Colonic mucosa (tissue), 4 donors: ENCODE measurements around the gene GREM2. TPM values are rescaled to one million over a fixed set of nuclear protein-coding genes. Genes with fewer than 3 reads are reported as not detected.

ENCODE experiments used
- DNase-seq: peaks from one replicate; pipeline ENCODE4 v3.0.0-alpha.2; 2020
- H3K27ac ChIP-seq: fragments of 200-600 bp; one replicate; pipeline ENCODE4 v1.8.0; 2021
- H3K27me3 ChIP-seq: fragments of 200-600 bp; one replicate; pipeline ENCODE4 v1.8.0; 2021
- H3K36me3 ChIP-seq: fragments of 200-600 bp; one replicate; pipeline ENCODE4 v1.8.0; 2021
- H3K4me1 ChIP-seq: fragments of 200-600 bp; one replicate; pipeline ENCODE4 v1.8.0; 2021; ENCODE audit warnings: mild to moderate bottlenecking
- H3K4me3 ChIP-seq: fragments of 200-600 bp; one replicate; pipeline ENCODE4 v1.8.0; 2021
- H3K9ac ChIP-seq, 2 donors: one replicate each; pipeline ENCODE4 v1.7.0; 2013; ENCODE audit warnings: control low read depth in 2 of 2, low read depth in 2 of 2, low read length in 2 of 2
- H3K9me3 ChIP-seq: fragments of 200-600 bp; one replicate; pipeline ENCODE4 v1.8.0; 2021
- intact Hi-C: fragments of 100-400 bp; cut with DNase I; formaldehyde crosslinking; loops from one replicate; pipeline ENCODE4 v1.14.1; 2022
- total RNA-seq, 2 donors: library from RNA; stranded (reverse); fragmentation: NEBNext Ultra II Directional in 1 of 2; extraction: Animal tissue kit (Norgen Biotek cat#: 25700) in 1 of 2; gene quantifications; one replicate each; pipeline ENCODE4 v1.2.1, GENCODE V29; 2021
- TF ChIP-seq, protein P1 (sequence below): fragments of 200-600 bp; IDR thresholded peaks from one replicate; pipeline ENCODE4 v1.8.0; 2022; ENCODE audit warnings: antibody characterized with exemption, mild to moderate bottlenecking
- donor health status: healthy.
- donor health status: DM: no; HTN: no; CAD: no.
- donor health status: DM: no; HTN: no; CAD: no.

The GREM2 gene
- total RNA-seq, 2 donors from 2014 or later, result 3.6 to 8.4 TPM

DNA sequence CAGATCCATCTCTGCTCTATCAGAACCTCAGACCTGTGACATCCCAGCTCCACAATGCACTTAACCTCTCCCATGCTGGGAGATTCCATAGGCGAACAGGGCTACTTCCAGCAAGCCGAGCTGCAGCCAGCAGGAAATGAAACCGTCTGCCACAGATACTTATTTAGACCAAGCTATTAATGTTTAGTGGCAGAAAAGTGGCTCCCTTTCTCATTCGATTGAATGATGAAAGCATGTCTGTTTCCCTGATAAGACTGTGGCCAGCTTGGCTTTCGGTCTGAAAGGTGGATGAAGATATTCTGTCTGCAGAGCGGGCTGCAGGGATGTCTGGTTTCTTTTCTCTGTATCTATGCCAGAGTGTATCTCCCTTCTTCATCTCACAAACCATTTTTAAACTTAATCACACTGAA is 146.4 kb downstream of the GREM2 start:
- no peak for DNase-seq
- no peak overlapping the region for H3K9ac ChIP-seq
- TF ChIP-seq, protein P1, sequence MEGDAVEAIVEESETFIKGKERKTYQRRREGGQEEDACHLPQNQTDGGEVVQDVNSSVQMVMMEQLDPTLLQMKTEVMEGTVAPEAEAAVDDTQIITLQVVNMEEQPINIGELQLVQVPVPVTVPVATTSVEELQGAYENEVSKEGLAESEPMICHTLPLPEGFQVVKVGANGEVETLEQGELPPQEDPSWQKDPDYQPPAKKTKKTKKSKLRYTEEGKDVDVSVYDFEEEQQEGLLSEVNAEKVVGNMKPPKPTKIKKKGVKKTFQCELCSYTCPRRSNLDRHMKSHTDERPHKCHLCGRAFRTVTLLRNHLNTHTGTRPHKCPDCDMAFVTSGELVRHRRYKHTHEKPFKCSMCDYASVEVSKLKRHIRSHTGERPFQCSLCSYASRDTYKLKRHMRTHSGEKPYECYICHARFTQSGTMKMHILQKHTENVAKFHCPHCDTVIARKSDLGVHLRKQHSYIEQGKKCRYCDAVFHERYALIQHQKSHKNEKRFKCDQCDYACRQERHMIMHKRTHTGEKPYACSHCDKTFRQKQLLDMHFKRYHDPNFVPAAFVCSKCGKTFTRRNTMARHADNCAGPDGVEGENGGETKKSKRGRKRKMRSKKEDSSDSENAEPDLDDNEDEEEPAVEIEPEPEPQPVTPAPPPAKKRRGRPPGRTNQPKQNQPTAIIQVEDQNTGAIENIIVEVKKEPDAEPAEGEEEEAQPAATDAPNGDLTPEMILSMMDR, result no peak
- no peak overlapping the region for H3K27ac ChIP-seq
- H3K9me3 ChIP-seq, result no peaks in the 10 kb centered on the region
- no peaks in the 10 kb centered on the region for H3K36me3 ChIP-seq
- H3K4me1 ChIP-seq, result no peaks in the 10 kb centered on the region
- intact Hi-C loops, result no loop called here
- H3K27me3 ChIP-seq, result no peaks in the 10 kb centered on the region
- no peak overlapping the region for H3K4me3 ChIP-seq

DNA sequence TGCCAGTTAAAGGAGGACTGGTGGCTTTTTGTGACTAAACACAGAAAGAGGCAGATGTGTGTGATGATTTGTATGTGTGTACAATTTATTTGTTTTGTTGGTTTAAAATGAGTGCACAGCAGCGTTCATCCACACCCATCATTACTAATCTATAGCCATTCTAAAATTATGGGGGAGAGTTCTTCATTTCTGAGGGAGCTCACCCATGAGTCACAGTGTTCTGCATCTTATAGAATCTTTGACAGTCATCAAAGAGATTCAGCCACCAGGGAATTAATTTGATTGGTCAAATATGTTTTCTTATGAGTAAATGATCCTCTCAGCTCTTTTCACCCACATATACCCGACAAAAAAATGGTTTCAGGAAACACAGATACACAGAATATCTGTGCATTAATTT is 147.9 kb downstream of the GREM2 start:
- intact Hi-C loops, result no loop called here

DNA sequence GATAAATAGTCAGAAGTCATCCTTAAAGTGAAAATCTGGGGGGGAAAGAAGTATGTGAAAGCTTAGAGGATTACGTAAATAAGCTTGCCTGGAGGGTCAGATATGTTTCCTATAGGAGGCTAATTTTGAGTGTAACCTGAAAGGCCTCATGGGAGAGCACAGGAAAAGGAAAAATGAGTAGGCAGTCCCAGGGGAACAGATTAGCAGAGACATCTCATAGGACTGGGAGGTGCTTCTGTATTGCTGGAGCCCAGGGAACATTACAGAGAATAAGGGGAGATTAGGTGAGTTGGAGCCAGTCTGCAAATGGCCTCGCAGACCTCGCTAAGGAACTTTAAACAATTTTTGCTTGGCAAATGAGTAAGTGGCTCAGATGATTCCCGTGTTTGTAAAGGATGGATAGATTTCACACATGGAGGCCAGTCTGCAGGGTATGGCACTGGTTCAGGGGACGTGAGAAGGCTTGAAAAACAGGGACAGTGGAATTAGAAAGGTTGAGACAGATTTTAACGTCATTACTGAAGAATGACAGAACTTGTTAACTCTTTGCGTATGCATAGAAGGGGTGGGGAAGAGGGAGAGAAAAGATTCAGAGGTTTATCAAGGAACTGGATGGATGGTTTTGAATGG is 149.1 kb downstream of the GREM2 start:
- intact Hi-C loops, result no loop called here
- no peaks in the 10 kb centered on the region for H3K9me3 ChIP-seq
- H3K27me3 ChIP-seq, result no peaks in the 10 kb centered on the region
- no peaks in the 10 kb centered on the region for H3K36me3 ChIP-seq
- H3K4me3 ChIP-seq, result no peak overlapping the region
- H3K4me1 ChIP-seq, result no peaks in the 10 kb centered on the region
- H3K9ac ChIP-seq, result no peak overlapping the region
- TF ChIP-seq, protein P1, result no peak
- H3K27ac ChIP-seq, result no peak overlapping the region
- no peak for DNase-seq

More for the DNA sequence above, 147.9 kb downstream of the GREM2 start:
- no peak overlapping the region for H3K9ac ChIP-seq
- no peaks in the 10 kb centered on the region for H3K27me3 ChIP-seq
- H3K4me1 ChIP-seq, result no peaks in the 10 kb centered on the region
- no peaks in the 10 kb centered on the region for H3K36me3 ChIP-seq
- no peak overlapping the region for H3K4me3 ChIP-seq
- H3K27ac ChIP-seq, result no peak overlapping the region
- H3K9me3 ChIP-seq, result no peaks in the 10 kb centered on the region
- TF ChIP-seq, protein P1, result no peak
- no peak for DNase-seq

DNA sequence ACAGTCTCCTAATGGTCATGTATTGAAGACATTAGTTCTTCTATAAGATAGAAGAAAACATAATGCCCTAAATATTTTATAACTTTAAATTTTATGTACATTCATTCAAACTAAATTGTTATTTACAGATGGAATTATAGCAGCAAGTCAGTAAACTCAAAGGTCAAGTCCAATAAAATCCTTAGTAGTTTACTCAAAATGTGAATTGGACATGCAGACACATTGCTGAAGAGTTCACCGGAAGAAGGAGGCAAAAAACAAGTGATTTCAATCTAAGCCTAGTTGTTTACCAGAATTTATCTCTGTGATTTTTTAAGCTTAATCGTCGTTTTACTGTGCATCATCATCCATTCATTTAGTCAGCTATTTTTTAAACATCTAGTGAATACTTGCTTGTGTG is 149.7 kb downstream of the GREM2 start:
- Histone ChIP-seq H3K27ac (no peak overlapping the region), H3K4me3 (no peak overlapping the region), H3K27me3 (no peaks in the 10 kb centered on the region), H3K4me1 (no peaks in the 10 kb centered on the region), H3K9ac (no peak overlapping the region), H3K9me3 (no peaks in the 10 kb centered on the region), H3K36me3 (no peaks in the 10 kb centered on the region)
- intact Hi-C loops, result no loop called here
- no peak for DNase-seq
- TF ChIP-seq, protein P1, result no peak

DNA sequence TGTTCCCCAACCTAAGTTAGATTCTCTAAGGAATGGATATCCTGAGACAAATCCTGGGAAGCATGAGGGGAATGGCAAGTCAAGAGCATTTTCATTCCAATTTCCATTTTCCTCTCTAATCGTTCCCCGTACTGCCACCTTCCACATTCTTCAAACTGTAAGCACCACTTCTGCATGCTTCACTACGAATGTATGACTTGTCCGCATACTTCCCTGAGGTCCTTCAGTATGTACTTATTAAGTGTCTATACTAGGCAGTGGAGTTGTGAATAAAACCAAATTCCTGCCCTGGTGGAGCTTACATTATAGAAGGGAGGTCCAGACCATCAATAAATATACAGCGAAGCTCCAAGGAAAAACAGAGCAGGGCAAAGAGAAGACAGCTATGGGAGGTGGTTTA is 154.8 kb downstream of the GREM2 start:
- no peak overlapping the region for H3K4me3 ChIP-seq
- intact Hi-C loops, result loop anchor here (10.0 kb wide), 1 partner anchor 148 kb away; no protein-coding TSS in a partner anchor
- no peaks in the 10 kb centered on the region for H3K27me3 ChIP-seq
- TF ChIP-seq, protein P1, result no peak
- H3K27ac ChIP-seq, result no peak overlapping the region
- no peaks in the 10 kb centered on the region for H3K4me1 ChIP-seq
- no peaks in the 10 kb centered on the region for H3K9me3 ChIP-seq
- H3K36me3 ChIP-seq, result no peaks in the 10 kb centered on the region
- DNase-seq, result no peak
- H3K9ac ChIP-seq, result no peak overlapping the region
